Activated CD4-positive, alpha-beta memory T cell treated with anti-CD3 and anti-CD28 coated beads for 36 hours (primary cell): ENCODE measurements around the gene KDM4B. TPM values are rescaled to one million over a fixed set of nuclear protein-coding genes. Genes with fewer than 3 reads are reported as not detected.
A peak's percentile ranks its signal among the peaks of the same experiment; 100 is the strongest.
"Not testable (repeated sequence)": the region's sequence is repeated elsewhere in the genome, so short reads cannot be mapped to it uniquely, and the experiment has no call there.

ENCODE experiments used
- CTCF ChIA-PET: fragments of 350-600 bp; sonication (Branson Sonifier 250); formaldehyde crosslinking; loops from one replicate; lab custom pipeline; 2021; ENCODE audit warnings: antibody characterized with exemption, inconsistent platforms; lab: Charles Lee
- POLR2A ChIA-PET: fragments of 350-600 bp; sonication (Branson Sonifier 250); formaldehyde crosslinking; loops from one replicate; lab custom pipeline; 2021; ENCODE audit warnings: antibody characterized with exemption; lab: Charles Lee
- DNase-seq: peaks from one replicate; pipeline ENCODE4 v3.0.0-alpha.2; 2020
- H3K27ac Mint-ChIP-seq: one replicate; pipeline ENCODE4 v1.8.0; 2021; ENCODE audit warnings: mixed read lengths
- H3K27me3 Mint-ChIP-seq: one replicate; pipeline ENCODE4 v1.8.0; 2021; ENCODE audit warnings: mixed read lengths
- H3K36me3 Mint-ChIP-seq: one replicate; pipeline ENCODE4 v1.8.0; 2021; ENCODE audit warnings: mixed read lengths
- H3K4me1 Mint-ChIP-seq: one replicate; pipeline ENCODE4 v1.8.0; 2021; ENCODE audit warnings: low read depth, mixed read lengths
- H3K4me3 Mint-ChIP-seq: one replicate; pipeline ENCODE4 v1.8.0; 2021; ENCODE audit warnings: mild to moderate bottlenecking, mixed read lengths
- H3K9me3 Mint-ChIP-seq: one replicate; pipeline ENCODE4 v1.8.0; 2021; ENCODE audit warnings: mixed read lengths
- intact Hi-C: fragments of 100-400 bp; cut with micrococcal nuclease; formaldehyde crosslinking; loops from one replicate; pipeline ENCODE4 v1.15.1; 2023
- total RNA-seq, 2 experiments: library from RNA; stranded (reverse); gene quantifications; one replicate each; pipeline ENCODE4 v1.2.3, GENCODE V29; 2021

Gene KDM4B
- total RNA-seq, 2 experiments from 2014 or later: 19.2 to 20.6 TPM

- H3K36me3 Mint-ChIP-seq: peaks cover 4% of the 10 kb centered on the region
- peak overlapping the region; percentile 89 for H3K4me3 Mint-ChIP-seq
- peak overlapping the region; percentile 51 for H3K27ac Mint-ChIP-seq
- peaks cover 34% of the 10 kb centered on the region for H3K4me1 Mint-ChIP-seq
- DNase-seq: peak; percentile 21
- no peaks in the 10 kb centered on the region for H3K27me3 Mint-ChIP-seq
- intact Hi-C loops: loop anchor here (2.0 kb wide), 3 partner anchors 55 to 245 kb away; partner anchors contain the start of gene PLIN3
- no peaks in the 10 kb centered on the region for H3K9me3 Mint-ChIP-seq
- CTCF ChIA-PET: interaction anchor here (1.3 to 2.3 kb wide), 5 partner anchors 32 to 165 kb away, joined by 3 to 21 read pairs (median 5); no protein-coding TSS in a partner anchor
- POLR2A ChIA-PET: interaction anchor here (0.9 to 1.0 kb wide), 3 partner anchors 16 to 139 kb away, joined by 3 read pairs; partner anchors contain the start of gene TICAM1
Measured at GRCh38 chr19:4969772-4970531, 1.0 kb downstream of the KDM4B start.

GRCh38 chr19:4970558-4971423 is 1.9 kb downstream of the KDM4B start:
- ChIA-PET POLR2A (interaction anchor here (1.0 kb wide), 2 partner anchors 59 to 748 kb away, joined by 3 read pairs; no protein-coding TSS in a partner anchor), CTCF (interaction anchor here (0.6 to 2.3 kb wide), 9 partner anchors 11 to 181 kb away, joined by 3 to 21 read pairs (median 3); no protein-coding TSS in a partner anchor)
- intact Hi-C loops: no loop called here
- Mint-ChIP-seq H3K27ac (no peak overlapping the region), H3K4me3 (peak overlapping the region; percentile 89), H3K4me1 (peaks cover 35% of the 10 kb centered on the region), H3K36me3 (peaks cover 3% of the 10 kb centered on the region), H3K9me3 (no peaks in the 10 kb centered on the region), H3K27me3 (no peaks in the 10 kb centered on the region)
- DNase-seq: peak; percentile 21

- CTCF ChIA-PET: interaction anchor here (0.6 to 2.3 kb wide), 6 partner anchors 11 to 182 kb away, joined by 3 to 21 read pairs (median 3); no protein-coding TSS in a partner anchor
- Mint-ChIP-seq H3K4me1 (peaks cover 35% of the 10 kb centered on the region), H3K4me3 (peak overlapping the region; percentile 89), H3K9me3 (no peaks in the 10 kb centered on the region), H3K36me3 (peaks cover 3% of the 10 kb centered on the region), H3K27me3 (no peaks in the 10 kb centered on the region), H3K27ac (no peak overlapping the region)
- POLR2A ChIA-PET: interaction anchor here (1.0 kb wide), 1 partner anchor 748 kb away, joined by 3 read pairs; no protein-coding TSS in a partner anchor
- intact Hi-C loops: no loop called here
- DNase-seq: peak; percentile 54
Measured at GRCh38 chr19:4971424-4971793, 2.5 kb downstream of the KDM4B start.

- Mint-ChIP-seq H3K4me1 (peaks cover 35% of the 10 kb centered on the region), H3K27ac (no peak overlapping the region), H3K4me3 (no peak overlapping the region), H3K36me3 (peaks cover 4% of the 10 kb centered on the region), H3K9me3 (no peaks in the 10 kb centered on the region), H3K27me3 (no peaks in the 10 kb centered on the region)
- DNase-seq: no peak
- intact Hi-C loops: no loop called here
- POLR2A ChIA-PET: interaction anchor here (1.0 kb wide), 1 partner anchor 747 kb away, joined by 3 read pairs; no protein-coding TSS in a partner anchor
- CTCF ChIA-PET: interaction anchor here (0.6 to 2.3 kb wide), 6 partner anchors 12 to 120 kb away, joined by 3 to 21 read pairs (median 4); no protein-coding TSS in a partner anchor
Measured at GRCh38 chr19:4971816-4972495, 3.0 kb downstream of the KDM4B start.

- no peak for DNase-seq
- Mint-ChIP-seq H3K4me1 (peaks cover 35% of the 10 kb centered on the region), H3K9me3 (no peaks in the 10 kb centered on the region), H3K27ac (no peak overlapping the region), H3K4me3 (no peak overlapping the region), H3K36me3 (peaks cover 5% of the 10 kb centered on the region), H3K27me3 (no peaks in the 10 kb centered on the region)
- ChIA-PET CTCF (interaction anchor here (1.2 to 1.7 kb wide), 2 partner anchors 57 to 59 kb away, joined by 4 to 5 read pairs; no protein-coding TSS in a partner anchor), POLR2A (interaction anchor here (1.0 kb wide), 1 partner anchor 10 kb away, joined by 4 read pairs; no protein-coding TSS in a partner anchor)
- intact Hi-C loops: no loop called here
Measured at GRCh38 chr19:4972509-4973230, 3.8 kb downstream of the KDM4B start.

- Mint-ChIP-seq H3K36me3 (peaks cover 4% of the 10 kb centered on the region), H3K27me3 (no peaks in the 10 kb centered on the region), H3K27ac (no peak overlapping the region), H3K4me3 (no peak overlapping the region), H3K4me1 (peaks cover 25% of the 10 kb centered on the region), H3K9me3 (no peaks in the 10 kb centered on the region)
- CTCF ChIA-PET: interaction anchor here (1.4 kb wide), 1 partner anchor 162 kb away, joined by 4 read pairs; no protein-coding TSS in a partner anchor
- intact Hi-C loops: no loop called here
- DNase-seq: no peak
- POLR2A ChIA-PET: no interaction called here
Measured at GRCh38 chr19:4974880-4975469, 6.1 kb downstream of the KDM4B start.

- H3K4me3 Mint-ChIP-seq, H3K27me3 Mint-ChIP-seq, H3K36me3 Mint-ChIP-seq, intact Hi-C loops, H3K9me3 Mint-ChIP-seq, POLR2A ChIA-PET, H3K27ac Mint-ChIP-seq, DNase-seq: not testable (repeated sequence)
- H3K4me1 Mint-ChIP-seq: peaks cover 19% of the 10 kb centered on the region
- CTCF ChIA-PET: interaction anchor here (1.4 kb wide), 1 partner anchor 163 kb away, joined by 4 read pairs; no protein-coding TSS in a partner anchor
Measured at GRCh38 chr19:4975601-4976000, 6.7 kb downstream of the KDM4B start.

GRCh38 chr19:4976401-4977298 is 7.7 kb downstream of the KDM4B start:
- Mint-ChIP-seq H3K9me3 (no peaks in the 10 kb centered on the region), H3K27me3 (no peaks in the 10 kb centered on the region), H3K4me1 (peaks cover 9% of the 10 kb centered on the region), H3K27ac (no peak overlapping the region), H3K36me3 (peaks cover 2% of the 10 kb centered on the region), H3K4me3 (no peak overlapping the region)
- ChIA-PET POLR2A (no interaction called here), CTCF (no interaction called here)
- DNase-seq: no peak
- intact Hi-C loops: no loop called here

GRCh38 chr19:4977299-4978174 is 8.6 kb downstream of the KDM4B start:
- H3K4me3 Mint-ChIP-seq: no peak overlapping the region
- intact Hi-C loops: no loop called here
- H3K27me3 Mint-ChIP-seq: no peaks in the 10 kb centered on the region
- peaks cover 2% of the 10 kb centered on the region for H3K36me3 Mint-ChIP-seq
- H3K27ac Mint-ChIP-seq: no peak overlapping the region
- POLR2A ChIA-PET: no interaction called here
- peaks cover 6% of the 10 kb centered on the region for H3K4me1 Mint-ChIP-seq
- H3K9me3 Mint-ChIP-seq: no peaks in the 10 kb centered on the region
- CTCF ChIA-PET: no interaction called here
- no peak for DNase-seq
